ENCODE measurements around the gene MIOX. TPM values are rescaled to one million over a fixed set of nuclear protein-coding genes. Genes with fewer than 3 reads are reported as not detected.

MIOX gene
- total RNA-seq, 1 donor from 2014 or later, result not detected

GRCh38 chr22:50452649-50453048, 34.0 kb upstream of the MIOX start:
- DNase-seq (ENCODE audit: low spot score in 2 of 2), result no peak
- FAIRE-seq, result no peak

GRCh38 chr22:50454556-50455075, 32.0 kb upstream of the MIOX start:
- DNase-seq (ENCODE audit: low spot score in 2 of 2) (no peak), FAIRE-seq (no peak)

- FAIRE-seq (no peak), DNase-seq (ENCODE audit: low spot score in 2 of 2) (no peak)
Measured at GRCh38 chr22:50455201-50455600, 31.5 kb upstream of the MIOX start.

GRCh38 chr22:50456026-50456425, 30.6 kb upstream of the MIOX start:
- no peak for DNase-seq (ENCODE audit: low spot score in 2 of 2)
- no peak for FAIRE-seq

GRCh38 chr22:50456466-50457234, 30.0 kb upstream of the MIOX start:
- no peak for DNase-seq (ENCODE audit: low spot score in 2 of 2)
- no peak for FAIRE-seq

GRCh38 chr22:50459016-50459415, 27.6 kb upstream of the MIOX start:
- DNase-seq (ENCODE audit: low spot score in 2 of 2), result no peak
- FAIRE-seq, result no peak

GRCh38 chr22:50459496-50460140, 27.0 kb upstream of the MIOX start:
- FAIRE-seq (no peak), DNase-seq (ENCODE audit: low spot score in 2 of 2) (no peak)

- no peak for FAIRE-seq
- DNase-seq (ENCODE audit: low spot score in 2 of 2), result no peak
Measured at GRCh38 chr22:50460938-50461337, 25.7 kb upstream of the MIOX start.

- no peak for FAIRE-seq
Measured at GRCh38 chr22:50461536-50461935, 25.1 kb upstream of the MIOX start.

GRCh38 chr22:50461979-50462540, 24.6 kb upstream of the MIOX start:
- FAIRE-seq, result no peak
- DNase-seq (ENCODE audit: low spot score in 2 of 2), result no peak

More at GRCh38 chr22:50461536-50461935, 25.1 kb upstream of the MIOX start:
- no peak for DNase-seq (ENCODE audit: low spot score in 2 of 2)

GRCh38 chr22:50463188-50463900, 23.3 kb upstream of the MIOX start:
- DNase-seq (ENCODE audit: low spot score in 2 of 2) (no peak), FAIRE-seq (no peak)

GRCh38 chr22:50464451-50464850, 22.2 kb upstream of the MIOX start:
- FAIRE-seq (no peak), DNase-seq (ENCODE audit: low spot score in 2 of 2) (no peak)

- no peak for DNase-seq (ENCODE audit: low spot score in 2 of 2)
- FAIRE-seq, result no peak
Measured at GRCh38 chr22:50465066-50465930, 21.4 kb upstream of the MIOX start.

- no peak for FAIRE-seq
- DNase-seq (ENCODE audit: low spot score in 2 of 2), result no peak
Measured at GRCh38 chr22:50467341-50467740, 19.3 kb upstream of the MIOX start.

GRCh38 chr22:50467773-50468440, 18.8 kb upstream of the MIOX start:
- FAIRE-seq, result no peak
- no peak for DNase-seq (ENCODE audit: low spot score in 2 of 2)

- DNase-seq (ENCODE audit: low spot score in 2 of 2), result no peak
- no peak for FAIRE-seq
Measured at GRCh38 chr22:50468626-50469025, 18.0 kb upstream of the MIOX start.

GRCh38 chr22:50469377-50470305, 17.0 kb upstream of the MIOX start:
- FAIRE-seq, result no peak
- DNase-seq (ENCODE audit: low spot score in 2 of 2), result peak in 1 of 2 donors; percentile 60

- FAIRE-seq (no peak), DNase-seq (ENCODE audit: low spot score in 2 of 2) (no peak)
Measured at GRCh38 chr22:50470491-50470890, 16.2 kb upstream of the MIOX start.

Measured in frontal cortex (tissue), 4 donors.